HL-60 (cell line): Measurements from ENCODE around the gene FOXI1.
A peak's percentile ranks its signal among the peaks of the same experiment; 100 is the strongest.

Source experiments
- DNase-seq, 2 experiments: peaks; one replicate each; pipeline ENCODE4 v3.0.0-alpha.2; 2010 to 2020; ENCODE audit warnings: low read depth in 1 of 2, low spot score in 1 of 2
- H3K27ac ChIP-seq: fragments of 250-450 bp; sonication (Bioruptor Pico); replicated peaks from 2 replicates; pipeline ENCODE4 v1.5.1; 2020; ENCODE audit warnings: mild to moderate bottlenecking, moderate library complexity
- H3K27me3 ChIP-seq: fragments of 250-450 bp; sonication (Bioruptor Pico); 2 replicates; pipeline ENCODE4 v1.5.1; 2021; ENCODE audit warnings: mild to moderate bottlenecking, moderate library complexity; ENCODE audit not compliant: insufficient read depth, poor library complexity, severe bottlenecking
- H3K4me3 ChIP-seq: replicated peaks from 2 replicates; pipeline ENCODE4 v1.5.1; 2011; ENCODE audit warnings: mild to moderate bottlenecking, control low read depth, low read length; ENCODE audit not compliant: insufficient read depth
- CTCF ChIP-seq: IDR thresholded peaks from one replicate; pipeline ENCODE4 v1.5.1; 2011; ENCODE audit warnings: low read length, control low read depth, inconsistent platforms; ENCODE audit not compliant: insufficient read depth
- GABPA ChIP-seq: IDR thresholded peaks from 2 replicates; pipeline ENCODE4 v1.6.1; 2012; ENCODE audit warnings: low read depth
- POLR2AphosphoS5 ChIP-seq: IDR thresholded peaks from 2 replicates; pipeline ENCODE4 v1.6.1; 2012; ENCODE audit warnings: low read depth
- REST ChIP-seq: IDR thresholded peaks from 2 replicates; pipeline ENCODE4 v1.6.1; 2012; ENCODE audit warnings: low read depth; ENCODE audit not compliant: insufficient replicate concordance
- SPI1 ChIP-seq: IDR thresholded peaks from 2 replicates; pipeline ENCODE4 v1.6.1; 2012; ENCODE audit warnings: low read depth, mild to moderate bottlenecking, borderline replicate concordance

Gene FOXI1

GRCh38 chr5:170144286-170145023, 38.8 kb downstream of the FOXI1 start:
- Histone ChIP-seq H3K27me3 (peaks cover 2% of the 10 kb centered on the region), H3K4me3 (no peak overlapping the region), H3K27ac (no peak overlapping the region)
- no peak for DNase-seq
- TF ChIP-seq POLR2AphosphoS5 (no peak), GABPA (no peak), REST (no peak), CTCF (no peak), SPI1 (no peak)

GRCh38 chr5:170145462-170145861, 39.8 kb downstream of the FOXI1 start:
- Histone ChIP-seq H3K27me3 (peaks cover 2% of the 10 kb centered on the region), H3K27ac (no peak overlapping the region), H3K4me3 (no peak overlapping the region)
- no peak for TF ChIP-seq REST
- TF ChIP-seq CTCF = no peak
- peak; percentile 27 to 60 for DNase-seq

- no peak for DNase-seq
- Histone ChIP-seq H3K27ac (no peak overlapping the region), H3K4me3 (no peak overlapping the region), H3K27me3 (peaks cover 2% of the 10 kb centered on the region)
- no peak for TF ChIP-seq POLR2AphosphoS5
- TF ChIP-seq REST = no peak
- no peak for TF ChIP-seq GABPA
- TF ChIP-seq CTCF = no peak
- TF ChIP-seq SPI1 = no peak
These were observed 41.5 kb downstream of the FOXI1 start for GRCh38 chr5:170147051-170147752.
